GM21381 (cell line): ENCODE data around the gene UCKL1.
"Not testable (repeated sequence)": the region's sequence is repeated elsewhere in the genome, so short reads cannot be mapped to it uniquely, and the experiment has no call there.

Experiments
- ATAC-seq: cut with Tn5 transposase; IDR thresholded peaks from one replicate; pipeline ENCODE4 v1.9.1; 2021; ENCODE audit warnings: mild to moderate bottlenecking, moderate library complexity; ENCODE audit not compliant: unreplicated experiment

Gene UCKL1

DNA sequence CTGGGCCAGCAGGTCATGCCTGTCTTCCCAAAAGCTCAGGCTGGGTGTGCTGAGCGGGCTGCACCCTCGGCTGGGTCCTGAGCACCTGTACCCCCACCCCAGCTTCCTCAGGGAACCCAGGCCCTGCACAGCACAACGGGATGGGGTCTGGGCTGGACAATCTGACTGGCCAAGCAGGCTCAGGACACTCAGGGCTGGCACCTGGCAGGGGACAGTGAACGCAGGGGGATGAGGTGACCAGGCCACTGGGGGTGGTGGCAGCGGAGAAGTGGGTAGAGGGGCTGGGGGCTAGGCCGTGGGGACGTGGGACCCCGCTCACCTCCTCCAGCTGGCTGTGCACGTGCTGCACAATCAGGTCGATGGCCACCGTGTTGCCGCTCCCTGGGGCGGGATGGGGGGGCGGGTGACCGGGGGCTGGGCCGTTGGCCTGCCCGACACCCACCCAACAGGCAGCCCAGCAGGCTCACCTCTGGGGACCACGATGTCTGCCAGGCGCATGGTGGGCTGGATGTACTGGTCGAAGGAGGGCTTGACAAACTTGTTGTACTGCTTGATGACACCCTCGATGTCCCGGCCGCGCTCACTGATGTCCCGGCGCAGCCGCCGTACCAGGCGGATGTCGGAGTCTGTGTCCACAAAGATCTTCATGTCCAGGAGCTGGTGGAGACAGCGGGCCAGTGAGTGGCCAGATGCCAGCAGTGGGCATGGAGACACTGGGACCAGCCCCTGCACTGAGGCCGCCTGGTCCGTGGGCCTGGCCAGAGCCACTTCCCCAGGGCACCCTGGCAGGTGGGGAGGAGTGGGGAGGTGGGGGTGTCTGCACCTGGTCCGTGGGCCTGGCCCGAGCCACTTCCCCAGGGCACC is 11.9 kb downstream of the UCKL1 start:
- ATAC-seq = no peak

DNA sequence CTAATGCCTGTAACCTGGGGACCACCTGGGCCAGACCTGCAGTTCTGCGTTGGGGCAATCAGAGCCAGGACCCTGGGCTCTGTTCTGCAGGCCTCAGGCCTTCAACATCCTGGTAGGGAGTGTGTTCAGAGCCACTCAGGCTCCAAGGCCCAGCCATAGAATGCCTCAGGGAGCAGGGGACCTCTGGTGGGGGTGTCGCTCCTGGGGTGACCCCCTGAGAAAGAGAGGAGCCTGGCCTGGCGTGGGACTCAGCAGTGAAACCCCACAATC is 12.5 kb downstream of the UCKL1 start:
- ATAC-seq = no peak

DNA sequence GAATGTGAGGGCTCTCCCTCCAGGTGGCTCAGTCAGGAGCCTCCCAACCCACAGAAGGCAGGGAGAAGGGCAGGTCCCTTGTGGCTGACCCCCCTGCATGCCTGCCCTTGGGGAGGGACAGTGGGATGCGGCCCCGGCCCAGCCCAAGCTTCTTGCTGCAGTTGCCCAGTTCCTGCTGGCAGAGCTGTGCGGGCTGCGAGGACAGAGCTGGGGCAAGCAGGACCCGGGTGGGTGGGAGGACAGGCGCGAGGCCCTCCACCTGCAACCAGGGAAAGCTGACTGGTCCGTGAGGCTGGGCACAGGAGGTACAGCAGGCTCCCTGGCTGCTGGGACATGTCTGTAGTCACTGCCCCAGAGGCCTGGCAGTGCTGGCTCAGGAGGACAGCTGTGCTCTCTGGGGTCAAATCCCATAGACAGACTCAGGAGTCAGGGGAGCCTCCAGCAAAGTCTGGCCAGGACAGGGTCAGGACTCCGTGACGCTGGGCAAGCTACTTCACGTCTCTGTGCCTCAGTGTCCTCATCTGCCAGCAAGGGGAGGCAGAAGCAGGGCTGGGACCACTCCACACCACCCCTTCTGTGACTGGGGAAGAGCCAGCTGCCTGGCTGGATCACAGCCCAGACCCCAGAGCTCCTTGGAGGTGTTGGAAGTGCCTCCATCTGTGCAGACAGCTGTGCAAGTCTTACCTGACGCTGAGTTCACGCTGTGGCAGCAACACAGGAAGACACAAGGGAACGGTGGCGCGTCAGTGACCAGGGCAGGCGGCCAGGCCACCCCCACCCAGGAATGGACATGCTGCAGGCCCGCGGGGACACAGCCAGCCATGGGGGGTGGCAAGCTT is 13.0 kb downstream of the UCKL1 start:
- ATAC-seq = no peak

DNA sequence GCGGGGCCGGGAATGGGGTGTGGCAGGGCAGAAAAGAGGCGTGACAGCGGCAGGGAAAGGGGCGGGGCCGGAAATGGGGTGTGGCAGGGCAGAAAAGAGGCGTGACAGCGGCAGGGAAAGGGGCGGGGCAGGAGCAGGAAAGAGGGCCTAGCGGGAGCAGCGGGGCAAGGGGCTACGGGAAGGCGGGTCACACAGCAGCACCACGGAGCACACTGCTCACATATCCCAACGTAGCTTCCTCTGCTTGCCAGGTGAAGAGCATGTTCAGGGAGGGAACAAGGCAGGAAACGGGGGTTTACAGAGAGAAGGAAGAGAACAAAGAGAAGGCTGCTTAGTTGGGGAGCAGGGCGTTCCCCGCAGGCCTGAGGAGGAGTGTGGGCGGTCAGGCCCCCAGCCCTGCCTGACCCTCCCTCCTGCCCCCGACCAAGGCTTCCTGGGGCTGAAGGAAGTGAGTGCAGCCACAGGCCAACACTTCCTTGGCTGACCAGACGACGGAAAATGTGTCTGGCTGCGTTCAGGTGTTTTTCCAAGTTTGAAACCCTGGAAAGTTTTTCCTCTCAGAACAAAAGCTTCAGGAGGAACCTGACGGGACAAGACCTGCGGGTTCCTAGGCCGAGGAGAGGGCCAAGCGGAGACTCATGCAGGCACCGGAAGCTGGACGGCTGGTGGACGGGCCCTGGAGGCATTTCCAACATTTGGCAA is 13.8 kb downstream of the UCKL1 start:
- no peak for ATAC-seq

DNA sequence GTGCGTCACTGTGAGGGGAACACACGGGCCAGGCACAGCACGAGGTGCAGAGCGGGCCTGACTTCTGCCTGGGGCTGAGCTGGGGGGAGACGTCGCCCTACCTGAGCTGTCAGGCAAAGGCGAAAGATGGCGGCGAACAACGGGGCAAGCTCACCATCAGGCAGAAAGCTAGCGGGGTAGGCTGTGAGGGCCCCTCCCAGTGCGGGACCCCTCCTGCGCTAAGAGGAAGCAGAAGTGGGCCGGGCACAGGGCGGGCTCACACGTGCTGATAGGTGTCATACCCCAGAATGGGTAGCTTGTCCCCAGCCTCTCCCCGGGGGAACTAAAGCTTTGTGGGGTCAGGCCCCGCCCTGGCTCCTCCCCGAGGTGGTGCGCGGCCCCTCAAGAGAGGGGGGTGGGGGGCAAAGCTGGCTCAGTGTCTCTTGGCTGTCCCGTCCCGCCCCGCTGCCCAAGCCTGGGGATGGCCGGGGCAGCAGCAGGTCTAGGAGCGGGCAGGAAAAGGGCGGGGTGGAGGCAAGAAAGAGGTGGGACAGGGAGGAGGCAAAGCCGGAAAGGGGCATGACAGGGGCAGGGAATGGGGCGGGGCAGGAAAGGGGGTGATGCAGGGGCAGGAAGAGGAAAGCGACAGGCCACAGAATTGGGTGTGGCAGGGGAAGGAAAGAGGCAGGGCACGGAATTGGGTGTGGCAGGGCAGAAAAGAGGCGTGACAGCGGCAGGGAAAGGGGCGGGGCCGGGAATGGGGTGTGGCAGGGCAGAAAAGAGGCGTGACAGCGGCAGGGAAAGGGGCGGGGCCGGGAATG is 14.7 kb downstream of the UCKL1 start:
- ATAC-seq = no peak

DNA sequence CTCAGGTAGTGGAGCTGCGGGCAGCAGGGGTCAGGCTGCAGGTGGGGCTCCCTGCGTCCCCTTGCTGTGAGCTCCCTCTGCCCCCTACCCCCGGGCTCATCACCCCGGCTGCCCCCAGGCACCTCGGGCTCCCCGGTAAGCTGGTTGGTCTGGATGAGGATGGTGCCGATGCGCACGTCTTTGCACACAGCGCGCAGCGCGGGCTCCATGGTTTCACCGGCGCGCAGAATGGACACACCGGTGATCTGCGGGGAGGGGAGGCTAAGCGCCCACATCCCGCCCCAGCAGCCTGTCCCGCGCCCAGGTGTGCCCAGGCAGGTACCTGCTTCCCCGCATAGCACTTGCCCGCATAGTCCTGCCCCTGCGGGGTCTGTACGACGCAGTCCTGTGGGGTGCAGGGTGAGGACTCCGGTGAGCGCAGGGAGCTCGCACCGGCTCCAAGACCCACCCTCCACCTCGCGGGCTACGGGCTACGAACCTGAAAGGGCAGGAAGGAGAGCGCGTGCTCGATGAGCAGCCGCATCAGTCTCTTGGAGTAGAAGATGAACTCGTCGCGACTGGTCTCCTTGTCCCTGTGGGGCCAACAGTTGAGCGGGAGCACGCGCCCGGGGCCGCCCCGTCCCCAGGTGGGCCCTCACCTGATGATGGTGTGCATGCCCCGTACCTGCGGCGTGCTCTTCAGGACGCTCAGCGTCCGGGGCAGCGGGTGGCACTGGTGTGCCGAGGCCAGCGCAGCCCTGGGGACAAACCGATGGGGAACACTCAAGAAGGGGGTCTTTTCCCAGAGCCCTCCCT is 15.5 kb downstream of the UCKL1 start:
- no peak for ATAC-seq

DNA sequence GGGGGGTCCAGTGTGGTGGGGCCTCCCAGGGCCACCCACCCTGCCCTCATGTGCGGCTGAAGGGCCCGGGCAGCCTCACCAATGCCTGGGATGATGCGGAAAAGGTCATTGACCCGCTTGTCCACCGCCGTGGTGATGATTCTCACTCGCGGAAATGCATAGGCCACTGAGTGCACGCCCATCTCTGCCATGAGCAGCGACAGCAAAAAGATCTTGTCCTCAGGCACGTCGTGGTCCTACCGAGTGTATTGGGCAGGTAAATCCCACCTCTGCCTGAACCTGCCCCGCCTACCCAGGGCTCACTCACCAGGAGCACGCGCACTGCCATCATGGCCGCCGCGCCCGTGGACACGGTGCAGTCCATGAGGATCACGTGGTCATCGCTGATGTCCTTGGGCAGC is 16.1 kb downstream of the UCKL1 start:
- ATAC-seq = no peak

DNA sequence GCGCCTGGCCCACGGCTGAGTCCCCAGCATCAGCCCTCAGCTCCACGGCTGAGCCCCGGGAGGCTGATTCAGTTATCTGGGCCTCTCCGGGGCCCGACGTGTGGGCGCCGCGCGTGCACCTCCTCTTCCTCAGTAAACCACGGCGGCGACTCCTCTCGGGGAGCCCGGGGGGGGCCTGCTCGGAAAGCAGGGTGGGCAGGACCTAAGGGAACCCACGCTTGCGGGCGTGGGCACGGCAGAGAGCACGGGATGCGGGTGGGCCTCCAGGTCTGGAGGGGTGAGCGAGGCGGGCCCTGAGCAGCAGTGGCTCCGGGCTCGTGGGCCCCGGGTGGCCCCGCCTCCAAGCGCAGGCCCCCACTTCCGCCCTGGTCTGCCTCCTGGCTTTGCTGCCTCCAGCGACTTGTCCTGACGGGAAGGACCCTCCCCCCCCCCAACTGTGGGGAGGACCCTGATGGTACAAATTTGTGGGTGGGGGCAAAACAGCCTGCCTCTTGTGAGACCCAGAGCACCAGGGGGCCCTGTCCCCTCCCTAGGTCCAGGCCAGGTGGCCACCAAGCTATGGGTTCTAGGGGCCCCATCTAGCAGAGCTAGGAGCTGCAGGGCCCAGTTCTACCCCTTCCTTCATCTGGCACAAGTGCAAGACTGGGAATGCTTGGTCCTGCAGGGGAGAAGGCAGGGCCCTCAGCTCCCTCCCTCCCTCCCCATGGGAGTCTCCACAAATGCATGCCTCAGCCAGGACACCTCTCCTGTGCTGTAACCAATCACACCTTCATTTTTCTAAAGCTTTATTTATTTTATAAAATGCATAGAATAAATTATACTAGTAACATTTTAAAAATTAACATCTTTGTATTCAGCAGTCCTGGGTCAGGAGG is 16.9 kb downstream of the UCKL1 start:
- no peak for ATAC-seq

DNA sequence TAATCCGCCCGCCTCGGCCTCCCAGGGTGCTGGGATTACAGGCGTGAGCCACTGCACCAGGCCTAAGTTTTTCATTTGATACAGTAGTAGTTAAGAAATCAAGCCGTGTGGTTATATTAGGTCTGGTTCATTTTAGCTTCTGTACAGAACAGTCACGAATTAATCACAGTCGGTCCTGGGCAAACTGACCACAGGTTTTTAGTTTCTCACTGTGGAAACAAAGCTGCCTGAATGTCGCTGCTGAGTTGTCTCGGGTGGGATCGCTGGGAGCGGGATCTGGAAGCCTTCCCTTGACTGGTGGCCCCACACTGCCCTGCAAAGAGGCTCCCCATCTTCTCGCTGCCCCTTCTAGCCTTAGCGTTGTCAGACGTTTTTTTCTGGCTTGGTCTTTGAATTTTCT is 18.6 kb downstream of the UCKL1 start:
- ATAC-seq = no peak

DNA sequence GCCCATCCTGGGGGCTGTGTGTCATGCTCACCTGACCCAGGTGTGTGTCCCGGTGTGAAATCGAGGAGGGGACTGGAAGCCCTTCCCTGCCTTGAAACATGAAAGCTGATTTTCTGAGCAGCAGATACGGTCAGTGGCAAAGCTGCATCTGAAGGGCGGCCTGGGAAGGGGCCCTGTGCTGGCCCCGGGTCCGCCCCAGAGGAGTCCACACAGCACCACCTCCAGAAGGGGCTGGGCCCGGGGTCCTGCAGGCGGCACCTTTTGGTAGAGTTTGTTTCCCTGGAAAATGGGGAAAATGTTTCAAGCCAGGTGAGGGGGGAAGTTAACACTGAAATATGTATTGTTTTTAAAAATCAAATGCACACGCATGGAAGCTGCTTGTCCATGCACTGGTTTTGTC is 20.8 kb downstream of the UCKL1 start:
- no peak for ATAC-seq

DNA sequence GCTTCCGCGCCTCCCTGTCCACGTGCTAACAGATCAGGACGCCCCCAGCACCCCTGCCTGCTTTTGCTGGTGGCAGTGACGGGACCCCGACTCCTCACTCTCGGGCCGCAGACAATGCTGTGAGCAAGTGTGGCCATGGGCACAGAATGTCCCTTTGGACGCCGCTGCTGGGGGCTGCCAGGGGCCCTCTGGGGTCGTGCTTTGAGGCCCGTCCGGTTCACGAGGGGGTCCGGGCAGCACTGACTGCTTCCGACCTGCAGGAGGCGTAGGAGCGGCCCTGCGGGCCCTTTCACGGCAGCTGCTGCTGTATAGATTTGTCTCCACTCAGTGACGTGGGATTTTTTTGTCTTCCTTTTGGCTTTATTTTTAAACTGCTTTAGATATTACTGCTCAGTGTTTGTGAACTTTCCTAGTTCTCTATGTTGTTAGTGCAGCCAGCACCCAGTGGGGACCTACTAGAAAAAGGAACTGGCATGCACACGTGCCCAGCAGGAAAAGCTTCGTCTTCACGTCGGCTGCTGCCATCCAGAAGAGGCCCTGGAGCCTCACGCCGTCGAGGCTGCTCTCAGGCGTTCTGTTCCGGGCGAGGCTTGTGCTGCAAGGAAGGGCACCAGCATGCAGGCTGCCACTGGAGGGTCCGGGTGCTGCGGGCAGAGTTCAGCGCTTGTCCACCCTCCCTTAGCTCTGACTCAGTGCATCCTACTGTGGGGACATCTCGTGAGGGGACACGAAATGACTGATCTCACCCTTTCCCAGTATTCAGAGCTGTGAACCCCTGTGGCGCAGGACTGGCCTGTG is 21.7 kb downstream of the UCKL1 start:
- ATAC-seq = no peak

DNA sequence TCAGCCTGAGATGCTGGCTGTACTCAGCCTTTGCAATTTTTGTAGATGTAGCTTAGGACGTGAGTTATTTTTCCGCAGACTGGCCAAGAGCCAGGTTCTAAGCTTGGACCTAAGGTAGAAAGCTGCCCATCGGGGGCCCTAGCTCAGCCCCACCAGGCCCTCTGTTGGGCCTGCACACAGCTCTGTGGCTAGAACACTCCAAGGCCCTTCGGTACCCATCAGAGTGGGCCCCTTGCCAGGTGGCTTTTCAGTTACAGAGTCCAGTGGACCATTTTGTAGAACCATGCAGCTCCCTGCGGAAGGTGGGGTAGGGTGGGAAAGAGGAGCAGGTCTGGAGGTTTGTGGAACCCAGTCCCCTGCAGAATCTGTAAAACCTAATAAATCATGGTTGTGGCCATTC is 22.6 kb downstream of the UCKL1 start:
- no peak for ATAC-seq

DNA sequence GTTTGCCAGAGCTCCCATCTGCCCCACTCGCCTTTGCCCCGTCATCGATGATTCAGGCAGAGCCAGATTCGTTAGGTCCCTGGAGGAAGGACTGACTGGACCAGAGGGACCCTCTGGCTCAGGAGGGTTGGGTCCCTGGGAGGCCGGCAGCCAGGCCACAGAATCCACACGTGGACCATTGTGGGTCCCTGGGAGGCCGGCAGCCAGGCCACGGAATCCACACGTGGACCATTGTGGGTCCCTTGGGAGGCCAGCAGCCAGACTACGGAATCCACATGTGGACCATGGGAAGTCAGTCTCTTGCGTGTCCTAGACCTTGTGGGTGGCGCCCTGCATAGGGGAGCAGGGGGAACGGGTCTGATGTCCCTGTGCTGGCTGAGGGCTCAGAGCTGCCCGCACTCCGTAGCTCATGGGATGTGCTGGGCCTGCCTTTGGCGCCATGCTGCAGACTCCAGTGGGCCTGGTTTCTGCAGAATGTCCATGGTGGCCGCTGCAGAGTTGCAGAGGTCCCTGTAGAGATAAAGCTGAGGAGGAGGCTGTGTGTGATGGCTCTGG is 23.5 kb downstream of the UCKL1 start:
- ATAC-seq = no peak

DNA sequence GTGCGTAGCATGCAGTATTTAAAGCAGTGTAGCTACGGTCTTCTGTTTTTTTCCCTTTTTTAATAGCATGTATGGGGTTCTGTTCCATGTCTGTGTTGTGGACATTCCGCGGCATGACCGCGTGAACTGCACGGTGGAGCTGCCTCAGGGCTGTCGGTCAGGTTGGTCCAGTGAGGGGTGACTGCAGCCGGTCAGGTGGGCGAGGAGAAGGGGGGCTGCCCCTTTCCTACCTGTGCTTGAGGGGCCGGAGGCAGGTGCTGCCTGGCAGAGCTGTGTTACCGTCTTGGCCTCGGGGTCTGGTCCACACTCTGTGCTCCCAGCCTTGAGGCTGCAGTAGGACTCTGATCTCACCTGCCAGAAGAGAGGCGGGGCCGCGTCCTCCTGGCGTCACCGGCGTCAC is 24.5 kb downstream of the UCKL1 start:
- ATAC-seq = no peak

DNA sequence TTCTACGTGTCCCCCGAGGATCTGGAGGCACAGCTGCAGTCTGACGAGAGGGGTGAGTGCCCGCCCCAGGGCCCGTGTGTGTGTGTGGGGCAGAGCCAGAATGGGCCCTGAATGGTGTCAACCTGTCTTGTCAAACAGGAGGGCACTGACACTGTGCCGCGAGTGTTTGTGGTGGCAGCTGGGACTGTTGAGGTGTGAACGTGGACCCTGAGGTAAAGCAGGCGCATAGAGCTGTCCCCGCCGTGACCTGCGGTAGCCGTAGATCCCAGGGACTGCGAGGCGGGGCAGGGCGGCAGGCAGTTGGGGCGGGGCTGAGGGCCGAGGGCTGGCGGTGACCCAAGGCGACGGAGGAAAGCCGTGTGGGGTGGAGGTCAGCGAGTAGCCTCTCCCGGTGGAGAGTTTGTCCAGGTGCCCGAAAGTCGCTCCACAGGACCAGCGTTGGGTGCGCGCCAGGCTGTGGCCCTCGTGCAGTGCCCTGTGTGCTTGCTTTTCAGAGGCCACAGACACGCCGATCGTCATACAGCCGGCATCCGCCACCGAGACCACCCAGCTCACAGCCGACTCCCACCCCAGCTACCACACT is 25.2 kb downstream of the UCKL1 start:
- ATAC-seq = no peak

DNA sequence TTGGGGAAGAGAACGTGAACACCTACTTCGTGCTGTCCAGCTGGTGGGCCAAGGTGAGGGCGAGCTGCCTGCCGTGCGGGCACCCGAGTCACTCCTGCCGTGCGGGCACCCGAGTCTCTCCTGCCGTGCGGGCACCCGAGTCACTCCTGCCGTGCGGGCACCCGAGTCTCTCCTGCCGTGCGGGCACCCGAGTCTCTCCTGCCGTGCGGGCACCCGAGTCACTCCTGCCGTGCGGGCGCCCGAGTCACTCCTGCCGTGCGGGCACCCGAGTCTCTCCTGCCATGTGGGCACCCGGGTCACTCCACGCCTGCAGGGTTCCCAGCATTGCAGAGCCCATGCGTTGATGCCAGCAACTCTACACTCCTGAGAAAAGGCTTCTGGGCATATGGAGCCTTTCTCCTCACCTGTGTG is 26.7 kb downstream of the UCKL1 start:
- not testable (repeated sequence) for ATAC-seq

DNA sequence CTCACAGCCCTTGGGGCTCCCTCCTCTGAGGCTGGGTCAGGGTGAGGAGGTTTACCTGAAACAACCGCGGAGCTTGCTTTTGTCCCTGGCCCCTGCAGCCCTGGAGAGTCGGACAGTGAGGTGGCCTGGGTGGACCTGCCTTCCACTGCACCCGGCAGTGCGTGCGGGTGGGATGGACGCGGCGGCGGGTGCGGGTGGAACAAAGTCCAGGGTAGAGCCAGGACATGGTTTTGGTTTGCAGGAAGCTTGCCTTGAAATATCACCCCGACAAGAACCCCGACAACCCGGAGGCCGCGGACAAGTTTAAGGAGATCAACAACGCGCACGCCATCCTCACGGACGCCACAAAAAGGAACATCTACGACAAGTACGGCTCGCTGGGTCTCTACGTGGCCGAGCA is 27.1 kb downstream of the UCKL1 start:
- ATAC-seq = no peak

DNA sequence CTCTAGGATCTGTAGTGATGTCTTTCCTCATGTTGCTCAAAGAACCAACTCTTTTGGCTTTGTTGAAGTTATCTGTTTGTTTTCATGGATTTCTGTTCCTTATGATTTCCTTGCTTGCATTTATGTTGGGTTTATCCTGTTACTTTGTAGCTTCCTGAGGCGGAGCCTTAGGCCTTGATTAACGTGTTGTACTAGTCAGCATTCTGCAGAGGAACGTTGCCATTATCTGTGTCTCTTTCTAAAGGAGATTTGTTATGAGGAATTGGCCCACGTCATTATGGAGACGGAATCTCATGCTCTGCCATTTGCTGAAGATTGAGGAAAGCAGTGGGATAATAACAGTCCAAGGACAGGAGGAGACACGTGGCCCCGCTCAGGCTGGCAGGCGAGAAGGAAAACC is 29.9 kb downstream of the UCKL1 start:
- ATAC-seq = no peak
